GM18508 (cell line): ENCODE data around the gene RNU5D-1.
A peak's percentile ranks its signal among the peaks of the same experiment; 100 is the strongest.
"Not testable (repeated sequence)": the region's sequence is repeated elsewhere in the genome, so short reads cannot be mapped to it uniquely, and the experiment has no call there.

Experiments
- ATAC-seq: cut with Tn5 transposase; IDR thresholded peaks from one replicate; pipeline ENCODE4 v1.9.1; 2021; ENCODE audit warnings: moderate number of reproducible peaks; ENCODE audit not compliant: insufficient read depth, unreplicated experiment

Gene RNU5D-1

DNA sequence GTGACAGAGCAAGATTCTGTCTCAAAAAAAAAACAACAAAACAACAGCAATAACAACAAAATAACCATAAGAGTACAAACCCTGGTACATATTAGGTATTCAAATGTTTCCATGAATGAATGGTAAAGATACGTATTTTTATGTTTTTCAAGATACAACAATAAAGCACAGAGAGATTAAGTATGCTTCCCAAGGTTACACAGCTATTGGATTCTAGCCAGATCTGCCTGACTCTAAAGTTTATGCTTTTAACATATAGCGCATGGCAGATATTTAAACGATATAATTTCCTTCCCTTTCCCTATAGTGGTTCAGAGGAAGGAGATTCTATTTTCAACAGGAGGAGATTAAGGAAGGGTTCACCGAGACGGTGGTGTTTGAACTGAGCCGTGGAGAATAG is 25.5 kb downstream of the RNU5D-1 start:
- ATAC-seq: no peak

DNA sequence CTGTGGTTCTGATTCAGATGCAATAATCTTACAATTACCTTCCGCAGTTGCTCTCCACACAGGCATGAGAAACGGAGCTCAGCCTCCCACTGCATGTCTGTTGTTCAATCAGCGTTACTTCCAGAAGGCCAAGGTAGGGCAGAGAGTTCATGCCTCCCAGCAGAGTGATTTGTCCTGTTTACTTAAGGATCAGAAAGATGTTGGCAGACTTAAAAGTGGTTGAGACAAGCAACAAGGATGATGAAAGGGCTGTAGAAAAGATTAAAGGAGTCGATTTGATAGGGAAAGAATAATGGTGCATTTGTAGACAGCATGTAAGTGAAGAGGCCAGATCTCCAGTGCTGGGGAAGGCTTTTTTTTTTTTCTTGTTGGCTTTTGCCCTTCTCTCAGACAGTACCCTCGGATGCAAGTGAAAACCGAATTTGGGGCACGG is 29.8 kb downstream of the RNU5D-1 start:
- ATAC-seq: no peak

DNA sequence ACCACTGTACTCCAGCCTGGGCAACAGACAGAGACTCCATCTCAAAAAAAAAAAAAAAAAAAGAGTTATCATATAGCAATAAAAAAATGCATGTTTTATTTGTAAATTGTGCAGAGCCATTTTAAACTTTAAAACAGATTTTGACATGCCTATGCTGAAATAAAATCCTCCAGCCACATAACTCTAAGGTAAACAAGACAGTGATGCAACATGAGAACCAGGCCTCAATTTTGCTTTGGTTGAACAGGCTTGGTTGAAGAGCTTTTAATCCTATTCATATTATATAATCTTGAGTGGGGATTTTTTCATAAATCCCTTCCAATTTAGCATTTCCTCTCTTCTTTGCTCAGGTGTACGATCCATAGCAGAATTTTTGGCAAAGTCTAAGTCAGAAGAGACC is 30.4 kb downstream of the RNU5D-1 start:
- ATAC-seq: no peak

DNA sequence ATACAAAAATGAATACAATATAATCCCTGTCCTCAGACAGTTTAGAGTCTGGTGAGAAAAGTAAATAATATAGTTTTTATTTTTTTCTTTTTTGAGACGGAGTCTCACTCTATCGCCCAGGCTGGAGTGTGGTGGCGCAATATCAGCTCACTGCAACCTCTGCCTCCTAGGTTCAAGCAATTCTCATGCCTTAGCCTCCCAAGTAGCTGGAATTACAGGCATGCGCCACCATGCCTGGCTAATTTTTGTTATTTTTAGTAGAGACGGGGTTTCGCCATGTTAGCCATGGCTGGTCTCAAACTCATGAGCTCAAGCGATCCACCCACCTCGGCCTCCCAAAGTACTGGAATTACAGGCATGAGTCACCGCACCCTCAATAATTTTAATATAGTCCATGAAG is 31.6 kb downstream of the RNU5D-1 start:
- not testable (repeated sequence) for ATAC-seq

DNA sequence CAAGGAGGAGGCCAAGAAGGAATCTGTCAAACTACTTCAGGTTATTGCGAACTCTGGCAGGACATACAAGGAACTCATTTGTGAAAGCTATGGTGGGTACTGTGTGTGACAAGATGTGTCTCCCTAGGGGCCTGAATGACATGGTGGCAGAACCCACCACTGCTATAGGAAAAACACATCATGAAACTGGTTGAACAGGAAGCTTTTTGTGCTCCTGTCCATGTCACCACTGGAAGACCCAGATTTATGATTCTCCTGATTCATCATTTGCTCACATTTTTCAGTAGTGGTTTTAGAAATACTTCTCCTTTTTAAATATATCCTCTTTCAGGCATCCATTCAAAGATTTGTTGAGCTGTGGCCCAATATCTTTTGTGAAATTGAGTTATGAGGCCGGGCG is 32.8 kb downstream of the RNU5D-1 start:
- ATAC-seq: no peak

DNA sequence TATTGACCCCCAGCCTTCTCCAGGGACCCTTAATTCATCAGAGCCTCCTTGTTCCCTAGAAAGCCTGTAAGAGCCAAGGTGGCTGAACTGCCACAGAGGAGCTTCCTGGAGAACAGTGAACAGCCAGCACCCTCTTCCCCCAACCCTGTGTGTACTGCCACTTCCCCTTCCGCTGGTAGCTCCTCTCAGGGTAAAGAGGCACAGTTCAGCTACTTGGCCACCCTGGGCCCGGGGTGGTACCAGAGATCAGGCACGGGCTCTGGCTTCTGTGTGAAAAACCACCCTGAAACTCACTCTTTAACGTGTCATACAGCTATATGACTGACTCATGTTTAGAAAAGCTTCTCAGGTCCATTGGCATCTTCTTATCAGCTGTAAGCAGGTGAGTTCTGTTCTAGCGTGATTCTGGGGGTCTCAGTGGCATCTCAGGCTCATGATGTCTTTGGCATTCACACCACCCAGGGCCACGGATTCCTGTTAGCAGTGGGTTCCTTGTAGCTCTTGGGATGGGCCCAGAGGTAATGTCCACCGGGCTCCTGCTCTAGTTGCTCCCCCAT is 34.1 kb downstream of the RNU5D-1 start:
- ATAC-seq: no peak

DNA sequence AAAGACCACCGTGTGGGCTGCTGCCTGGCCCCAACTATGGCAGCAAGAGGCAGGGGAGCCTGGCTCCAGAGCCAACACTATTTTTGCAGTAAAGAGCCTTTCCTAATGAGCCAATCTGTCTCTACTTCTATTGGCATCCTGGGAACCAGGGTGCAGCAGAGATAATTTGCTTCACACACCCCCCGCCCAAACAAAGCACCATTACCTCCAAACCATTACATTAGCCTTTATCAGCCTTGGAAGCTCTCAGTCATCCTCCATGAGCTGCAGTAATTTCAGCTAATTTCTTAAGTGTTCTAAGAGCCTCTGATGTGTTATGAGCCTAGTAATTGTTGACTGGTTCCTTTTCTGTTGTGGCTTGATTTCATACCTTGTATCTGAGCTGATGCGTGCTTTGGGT is 34.9 kb downstream of the RNU5D-1 start:
- no peak for ATAC-seq

DNA sequence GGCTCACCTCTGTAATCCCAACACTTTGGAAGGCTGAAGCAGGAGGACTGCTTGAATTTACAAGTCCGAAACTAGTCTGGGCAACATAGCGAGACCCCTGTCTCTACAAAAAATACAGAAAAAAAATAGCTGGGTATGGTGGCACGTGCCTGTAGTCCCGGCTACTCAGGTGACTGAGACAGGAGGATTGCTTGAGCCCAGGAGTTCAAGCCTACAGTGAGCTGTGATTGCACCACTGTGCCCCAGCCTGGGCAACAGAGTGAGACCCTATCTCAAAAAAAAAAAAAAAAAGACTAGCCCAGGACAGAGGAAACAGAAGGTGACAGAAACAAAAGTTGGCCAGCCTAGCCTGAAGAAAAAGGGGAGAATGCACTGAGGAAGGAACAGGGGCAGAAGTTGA is 35.3 kb downstream of the RNU5D-1 start:
- no peak for ATAC-seq

DNA sequence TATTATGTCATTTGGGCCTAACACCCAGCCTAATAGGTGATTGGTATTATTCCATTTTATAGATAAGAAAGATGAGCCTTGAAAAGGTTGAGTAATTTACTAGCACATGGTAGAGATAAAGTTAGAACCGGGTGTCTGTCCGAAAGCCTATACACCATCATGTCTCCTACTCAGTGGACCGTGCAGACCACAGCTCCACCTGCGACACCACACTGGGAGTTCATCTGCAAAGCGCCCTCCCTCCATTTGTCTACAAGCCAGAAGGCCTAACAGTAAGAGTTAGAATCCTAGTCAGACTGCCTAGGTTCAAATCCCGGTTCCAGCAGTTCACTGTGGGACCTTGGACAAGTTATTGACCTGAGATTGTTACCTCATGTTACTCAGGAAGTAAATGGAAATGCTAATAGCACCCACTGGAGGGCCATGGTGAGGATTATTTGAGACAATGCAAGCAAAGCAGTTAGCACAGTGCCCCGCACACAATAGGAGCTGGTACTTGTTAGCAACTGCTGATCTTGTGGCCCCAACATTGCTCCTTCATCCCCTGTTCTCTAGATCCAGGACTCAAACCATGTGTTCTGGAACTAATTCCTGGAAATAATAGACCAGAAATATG is 36.0 kb downstream of the RNU5D-1 start:
- no peak for ATAC-seq

DNA sequence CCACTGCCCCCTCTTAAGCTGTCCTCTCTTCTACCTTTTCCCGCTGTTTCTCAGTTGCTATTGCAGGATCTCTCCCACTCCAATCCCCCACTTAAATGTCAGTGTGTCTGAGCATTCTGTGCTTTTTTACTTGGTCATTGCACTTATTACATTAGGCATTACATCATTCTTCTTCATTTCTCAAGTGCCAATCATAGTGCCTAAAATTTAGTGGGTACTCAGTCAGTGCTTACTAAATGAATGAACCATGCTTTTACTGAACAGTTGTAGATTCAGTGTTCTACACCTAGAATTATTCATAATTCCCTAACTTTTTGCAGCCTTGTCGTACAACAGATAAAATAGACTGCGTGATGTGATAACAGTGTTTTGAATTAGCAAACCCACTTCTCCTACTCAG is 37.1 kb downstream of the RNU5D-1 start:
- no peak for ATAC-seq

DNA sequence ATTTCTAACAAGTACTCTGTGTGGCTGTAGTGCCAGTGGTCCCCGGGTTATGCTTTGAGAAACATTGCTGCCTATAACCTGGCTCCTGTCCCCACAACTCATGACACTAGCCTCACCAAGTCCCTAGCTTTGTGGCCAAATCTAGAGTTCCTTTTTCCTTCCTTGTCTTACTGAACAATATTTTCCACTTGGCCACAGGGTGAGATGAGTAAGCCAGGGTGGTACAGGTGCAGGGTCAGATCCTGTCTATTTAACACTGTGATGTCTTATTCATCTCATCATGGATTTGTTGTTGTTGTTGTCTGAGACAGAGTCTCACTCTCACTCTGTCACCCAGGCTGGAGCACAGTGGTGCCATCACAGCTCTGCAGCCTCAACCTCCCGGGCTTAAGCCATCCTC is 37.8 kb downstream of the RNU5D-1 start:
- no peak for ATAC-seq

DNA sequence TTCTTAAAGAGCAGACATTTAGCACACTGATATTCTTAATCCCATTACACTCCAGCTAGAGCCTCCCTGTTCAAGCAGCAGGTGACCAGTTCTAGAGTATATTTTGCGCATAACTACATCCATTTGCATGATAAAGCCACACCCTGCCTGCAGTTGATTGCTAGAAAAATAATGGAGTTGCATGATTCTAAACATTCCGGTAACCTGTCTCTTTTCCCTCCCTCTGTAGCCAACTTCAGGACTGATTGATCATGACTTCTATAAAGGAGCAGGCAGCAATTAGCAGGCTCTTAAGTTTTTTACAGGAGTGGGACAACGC is 41.6 kb downstream of the RNU5D-1 start:
- no peak for ATAC-seq

DNA sequence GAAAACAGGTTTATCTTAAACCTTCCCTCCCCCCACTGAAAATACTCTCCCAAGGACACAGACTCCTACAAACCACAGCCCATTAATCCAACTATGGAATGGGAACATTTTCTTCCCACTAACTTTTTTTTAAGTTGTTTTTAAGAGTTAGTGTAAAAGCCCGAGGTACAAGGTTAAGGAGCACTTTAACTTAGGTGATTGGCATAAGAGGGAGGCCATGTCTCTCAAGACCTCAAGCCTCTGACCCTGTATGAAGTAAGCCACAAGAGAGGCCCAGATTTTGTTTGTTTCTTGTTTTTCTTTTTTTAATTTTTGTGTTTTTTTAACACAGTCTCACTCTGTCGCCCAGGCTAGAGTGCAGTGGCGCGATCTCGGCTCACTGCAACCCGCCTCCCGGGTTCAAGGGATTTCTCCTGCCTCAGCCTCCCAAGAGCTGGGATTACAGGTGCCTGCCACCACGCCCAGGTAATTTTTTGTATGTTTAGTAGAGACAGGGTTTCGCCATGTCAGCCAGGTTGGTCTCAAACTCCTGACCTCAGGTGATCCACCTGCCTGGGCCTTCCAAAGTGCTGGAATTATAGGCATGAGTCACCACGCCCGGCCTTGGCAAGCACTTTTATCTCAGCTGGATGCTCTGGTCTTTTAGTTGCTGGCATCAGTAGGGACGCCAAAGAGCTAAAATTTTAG is 42.1 kb downstream of the RNU5D-1 start:
- no peak for ATAC-seq

DNA sequence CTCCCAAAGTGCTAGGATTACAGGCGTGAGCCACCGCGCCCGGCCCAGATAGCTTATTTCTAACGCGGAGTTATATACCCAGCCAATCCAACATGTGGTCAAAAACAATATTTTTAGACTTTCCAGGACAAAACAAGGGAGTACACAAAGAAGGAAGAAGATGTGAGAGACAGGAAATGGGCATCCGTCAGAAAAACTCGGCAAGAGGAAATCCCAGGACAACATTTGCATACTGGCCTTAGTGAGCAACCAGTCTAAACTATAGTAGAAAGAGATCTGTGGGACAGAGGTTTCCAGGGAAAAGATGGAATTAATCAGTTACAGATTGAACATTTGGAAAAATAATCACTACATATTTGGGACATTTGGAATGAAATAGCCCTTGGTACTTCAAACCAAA is 45.1 kb downstream of the RNU5D-1 start:
- no peak for ATAC-seq

DNA sequence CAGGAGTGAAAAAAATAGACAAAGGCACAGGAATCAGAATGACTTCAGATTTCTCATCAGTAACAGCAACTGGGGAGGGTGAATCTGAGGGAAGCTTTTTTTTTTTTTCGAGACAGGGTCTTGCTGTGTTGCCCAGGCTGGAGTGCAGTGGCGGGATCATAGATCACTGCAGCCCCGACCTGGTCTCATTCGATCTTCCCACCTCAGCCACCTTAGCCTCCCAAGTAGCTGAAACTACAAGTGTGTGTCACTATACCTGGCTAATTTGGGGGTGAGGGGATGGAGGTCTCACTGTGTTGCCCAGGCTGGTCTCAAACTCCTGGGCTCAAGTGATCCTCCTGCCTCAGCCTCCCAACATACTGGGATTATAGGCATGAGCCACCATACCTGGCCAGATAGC is 45.8 kb downstream of the RNU5D-1 start:
- ATAC-seq: no peak

DNA sequence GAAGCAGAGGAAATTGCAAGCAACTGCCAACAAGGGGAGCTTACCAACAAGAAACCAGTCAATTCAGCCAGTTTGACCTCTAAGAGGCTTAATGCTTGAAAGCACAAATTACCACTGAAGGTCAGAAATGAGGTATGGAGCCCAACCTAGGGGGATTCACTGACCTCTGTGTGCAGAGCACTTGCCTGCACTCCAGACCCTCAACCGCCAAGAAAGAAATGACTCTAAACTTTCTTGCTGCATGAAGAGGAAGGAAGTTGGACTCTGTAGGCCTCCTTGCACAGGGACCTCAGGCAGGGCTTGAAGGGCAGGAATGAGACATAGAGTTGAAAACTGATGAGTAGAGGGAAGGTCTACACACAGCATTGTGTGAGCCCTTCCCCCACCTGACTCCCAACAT is 46.4 kb downstream of the RNU5D-1 start:
- ATAC-seq: peak; percentile 39

DNA sequence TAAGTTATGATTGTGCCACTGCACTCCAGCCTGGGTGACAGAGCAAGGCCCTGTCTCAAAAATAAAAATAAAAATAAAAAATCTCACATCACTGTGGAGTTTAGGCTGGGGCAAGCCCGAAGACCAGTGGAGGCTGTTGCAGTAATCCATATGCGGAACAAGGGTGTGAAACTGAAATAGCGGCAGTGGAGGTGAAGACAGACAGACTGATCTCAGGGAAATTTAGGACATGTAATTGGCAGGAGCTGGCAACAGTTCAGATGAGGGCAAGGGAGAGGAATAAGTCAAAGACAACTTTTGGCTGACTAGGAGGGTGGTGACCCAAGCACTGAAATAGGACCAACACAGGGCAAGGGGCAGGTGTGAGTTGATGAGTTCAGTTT is 48.1 kb downstream of the RNU5D-1 start:
- no peak for ATAC-seq

DNA sequence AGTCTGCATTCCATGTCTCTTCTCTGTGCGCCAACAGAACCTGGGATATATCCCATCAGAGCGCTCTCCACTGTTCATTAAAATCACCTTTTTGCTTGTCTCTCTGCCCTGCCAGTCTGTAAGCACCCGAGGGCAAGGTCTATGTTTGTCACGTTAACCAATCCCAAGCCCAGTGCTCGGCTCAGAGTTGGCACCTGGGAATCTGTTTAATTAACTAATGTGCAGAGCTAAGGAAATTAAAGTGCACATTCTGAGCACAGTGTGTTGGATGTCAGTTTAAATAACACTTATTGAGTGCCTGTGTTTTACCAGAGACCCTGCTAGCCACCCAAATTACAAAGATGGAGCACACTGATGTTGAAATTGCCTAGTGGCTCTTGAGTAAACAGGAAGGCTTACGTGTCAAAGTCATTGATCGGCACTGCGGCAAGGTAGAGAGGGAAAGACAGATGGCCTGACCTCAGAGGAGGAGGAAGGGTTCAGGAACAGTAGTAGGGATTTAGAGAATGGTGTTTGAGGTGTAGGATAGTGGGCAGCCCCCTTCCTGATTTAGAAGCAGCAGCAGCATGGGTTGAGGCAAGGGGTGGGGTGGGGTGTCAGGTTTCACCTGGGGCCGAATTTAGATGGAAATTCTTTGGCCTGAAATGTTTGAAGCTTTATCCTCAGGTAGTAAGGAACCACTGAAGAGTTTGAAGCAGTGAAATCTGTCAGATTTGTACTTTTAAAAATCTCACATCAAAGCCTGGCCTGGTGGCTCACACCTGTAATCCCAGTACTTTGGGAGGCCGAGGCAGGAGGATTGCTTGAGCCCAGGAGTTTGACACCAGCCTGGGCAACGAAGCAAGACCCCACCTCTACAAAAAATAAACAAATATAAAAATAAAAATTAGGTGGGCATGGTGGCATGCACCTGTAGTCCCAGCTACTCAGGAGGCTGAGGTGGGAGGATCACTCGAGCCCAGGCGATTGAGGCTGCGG is 48.8 kb downstream of the RNU5D-1 start:
- no peak for ATAC-seq
